HepG2 (cell line): ENCODE results near the gene ARF6. TPM values are rescaled to one million over a fixed set of nuclear protein-coding genes. Genes with fewer than 3 reads are reported as not detected.

ENCODE experiments used
- BRD4 ChIP-seq: sonication (generic); formaldehyde crosslinking; IDR thresholded peaks from 2 replicates; pipeline ENCODE4 v1.4.0; 2020; ENCODE audit warnings: missing genetic modification reagents
- DMAP1 ChIP-seq: IDR thresholded peaks from 2 replicates; pipeline ENCODE4 v1.6.1; 2016
- KLF12 ChIP-seq: sonication (generic); formaldehyde crosslinking; IDR thresholded peaks from 2 replicates; pipeline ENCODE4 v1.4.0; 2020; ENCODE audit warnings: missing genetic modification reagents, borderline replicate concordance
- KLF16 ChIP-seq, 2 experiments: sonication (generic) in 1 of 2; formaldehyde crosslinking in 1 of 2; IDR thresholded peaks; 2 replicates each; pipeline versions ENCODE4 v1.6.1 to v1.8.0; 2016 to 2023; ENCODE audit warnings: missing genetic modification reagents in 2 of 2, missing compliant biosample characterization in 1 of 2
- LCORL ChIP-seq, 2 experiments: fragments of 450-650 bp in 1 of 2; sonication (generic) in 1 of 2; formaldehyde crosslinking in 1 of 2; IDR thresholded peaks; 2 replicates each; pipeline versions ENCODE4 v1.5.0 to v1.6.1; 2017 to 2020; ENCODE audit warnings: antibody characterized with exemption in 1 of 2, missing genetic modification reagents in 1 of 2
- MIER2 ChIP-seq: IDR thresholded peaks from 2 replicates; pipeline ENCODE4 v1.6.1; 2016; ENCODE audit warnings: missing biosample characterization, missing genetic modification reagents
- NFATC3 ChIP-seq: sonication (generic); formaldehyde crosslinking; IDR thresholded peaks from 2 replicates; pipeline ENCODE4 v1.5.1; 2020; ENCODE audit warnings: mild to moderate bottlenecking, missing genetic modification reagents
- NFE2L1 ChIP-seq: sonication (generic); formaldehyde crosslinking; IDR thresholded peaks from 2 replicates; pipeline ENCODE4 v1.4.0; 2020; ENCODE audit warnings: missing genetic modification reagents, mild to moderate bottlenecking, borderline replicate concordance
- PAX8 ChIP-seq: sonication (generic); formaldehyde crosslinking; IDR thresholded peaks from 2 replicates; pipeline ENCODE4 v1.8.0; 2022; ENCODE audit warnings: mild to moderate bottlenecking, missing genetic modification reagents, borderline replicate concordance
- PCBP2 ChIP-seq: fragments of 200-400 bp; formaldehyde crosslinking; optimal IDR thresholded peaks from 2 replicates; pipeline ENCODE3; 2018; ENCODE audit warnings: low read length, low read depth; ENCODE audit not compliant: poor library complexity, severe bottlenecking
- POLR2G ChIP-seq: fragments of 200-400 bp; formaldehyde crosslinking; IDR thresholded peaks from 2 replicates; pipeline ENCODE4 v1.6.1; 2018; ENCODE audit warnings: mild to moderate bottlenecking, low read depth, low read length, moderate library complexity
- SIX1 ChIP-seq: sonication (generic); formaldehyde crosslinking; IDR thresholded peaks from 2 replicates; pipeline ENCODE4 v1.4.0; 2020; ENCODE audit warnings: missing genetic modification reagents, borderline replicate concordance
- SP4 ChIP-seq: sonication (generic); formaldehyde crosslinking; IDR thresholded peaks from 2 replicates; pipeline ENCODE4 v1.8.1; 2023; ENCODE audit warnings: mild to moderate bottlenecking, missing genetic modification reagents
- SPEN ChIP-seq: sonication (generic); formaldehyde crosslinking; IDR thresholded peaks from 2 replicates; pipeline ENCODE4 v1.5.1; 2020; ENCODE audit warnings: low read depth, mild to moderate bottlenecking, missing genetic modification reagents
- TAF1 ChIP-seq: sonication (generic); formaldehyde crosslinking; IDR thresholded peaks from 2 replicates; pipeline ENCODE4 v1.4.0; 2020; ENCODE audit warnings: missing genetic modification reagents
- YEATS2 ChIP-seq: sonication (generic); formaldehyde crosslinking; IDR thresholded peaks from 2 replicates; pipeline ENCODE4 v1.4.0; 2020; ENCODE audit warnings: missing genetic modification reagents, borderline replicate concordance
- ZBTB7A ChIP-seq: sonication (generic); formaldehyde crosslinking; IDR thresholded peaks from 2 replicates; pipeline ENCODE4 v1.8.0; 2022; ENCODE audit warnings: mild to moderate bottlenecking, missing genetic modification reagents
- ZMYM4 ChIP-seq: sonication (generic); formaldehyde crosslinking; IDR thresholded peaks from 2 replicates; pipeline ENCODE4 v1.8.1; 2023; ENCODE audit warnings: mild to moderate bottlenecking, missing genetic modification reagents
- ZNF256 ChIP-seq: sonication (generic); formaldehyde crosslinking; conservative IDR thresholded peaks from 2 replicates; pipeline ENCODE4 v1.4.0; 2020; ENCODE audit warnings: missing genetic modification reagents
- ZNF367 ChIP-seq: sonication (generic); formaldehyde crosslinking; IDR thresholded peaks from 2 replicates; pipeline ENCODE4 v1.4.0; 2020; ENCODE audit warnings: missing genetic modification reagents, borderline replicate concordance
- ZNF547 ChIP-seq: sonication (generic); formaldehyde crosslinking; IDR thresholded peaks from 2 replicates; pipeline ENCODE4 v1.5.1; 2020; ENCODE audit warnings: mild to moderate bottlenecking, missing genetic modification reagents
- polyA plus RNA-seq, 8 experiments: library from polyadenylated mRNA; depleted of rRNA in 3 of 8; stranded (reverse) in 7 of 8; unstranded in 1 of 8; fragments of >200 nt; fragmentation: Illumina TruSeq in 4 of 8; extraction: Trizol in 4 of 8; gene quantifications; 2 replicates each; pipeline versions ENCODE4 v1.2.1 to v1.2.3, GENCODE V29; 2011 to 2016; ENCODE audit warnings: low read depth in 4 of 8, missing spikeins in 1 of 8, mixed read lengths in 1 of 8; ENCODE audit not compliant: insufficient read depth in 1 of 8
- total RNA-seq, 5 experiments: library from RNA; depleted of rRNA; stranded (reverse); fragments of >200 nt; fragmentation: Illumina TruSeq; extraction: Trizol; gene quantifications; 2 replicates each; pipeline ENCODE4 v1.2.3, GENCODE V29; 2016; ENCODE audit warnings: low read depth in 1 of 5
- TF ChIP-seq, protein P1 (sequence below): IDR thresholded peaks from 2 replicates; pipeline ENCODE4 v1.6.1; 2016; ENCODE audit warnings: mild to moderate bottlenecking
- TF ChIP-seq, protein P2 (sequence below): sonication (generic); formaldehyde crosslinking; IDR thresholded peaks from 2 replicates; pipeline ENCODE4 v1.4.0; 2020; ENCODE audit warnings: missing genetic modification reagents; ENCODE audit errors: not compliant biosample characterization
- TF ChIP-seq, protein P3 (sequence below): sonication (generic); formaldehyde crosslinking; IDR thresholded peaks from 2 replicates; pipeline ENCODE4 v1.8.1; 2023; ENCODE audit warnings: mild to moderate bottlenecking, moderate library complexity, missing genetic modification reagents

The ARF6 gene
- total and polyA plus RNA-seq, 2 of the 13 experiments (the other 11 are each of a cell fraction or from before 2014, with no cell fraction given) = 12.7 to 31.9 TPM

DNA sequence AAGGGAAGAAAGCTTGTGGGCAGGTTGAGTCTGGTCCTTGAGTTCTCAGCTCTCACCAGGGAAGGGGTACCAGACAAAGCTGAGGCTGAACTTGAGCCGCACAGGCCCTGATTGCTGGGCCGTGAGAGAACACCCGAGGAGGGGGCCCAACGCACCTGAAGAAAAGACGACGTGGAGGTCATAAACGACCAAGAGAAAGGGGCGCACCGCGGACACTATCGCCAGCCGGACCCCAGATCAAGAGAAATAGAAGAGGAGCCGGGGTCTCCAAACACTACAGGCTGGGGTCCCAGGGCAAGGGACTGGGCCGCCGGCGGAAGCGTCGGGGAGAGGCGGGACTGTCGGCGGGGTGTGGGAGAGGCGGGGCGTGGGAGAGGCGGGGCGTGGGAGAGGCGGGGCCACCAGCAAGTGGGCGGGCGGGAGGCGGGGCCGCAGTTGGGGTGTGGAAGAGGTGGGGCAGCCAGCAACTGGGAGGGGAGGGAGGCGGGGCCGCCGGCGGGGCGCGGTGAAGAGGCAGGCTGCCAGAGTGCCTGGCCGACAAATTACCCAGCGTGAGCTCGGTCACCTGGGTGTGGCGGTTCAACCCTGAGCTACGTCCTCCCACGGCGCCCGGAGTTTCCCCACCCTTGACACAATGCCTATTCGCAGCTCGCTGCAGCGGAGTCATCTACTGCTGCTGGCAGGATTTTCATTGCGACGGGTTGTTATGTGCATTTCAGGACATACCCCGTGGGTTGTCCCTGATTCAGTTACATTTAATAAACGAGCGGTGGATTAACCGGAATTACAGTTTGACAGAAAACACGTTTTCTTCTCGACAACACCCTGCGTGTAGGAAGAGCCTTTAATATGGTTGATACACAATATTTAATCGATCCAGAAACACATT lies 24.8 kb upstream of the ARF6 start (continued):
- TF ChIP-seq, protein P1, sequence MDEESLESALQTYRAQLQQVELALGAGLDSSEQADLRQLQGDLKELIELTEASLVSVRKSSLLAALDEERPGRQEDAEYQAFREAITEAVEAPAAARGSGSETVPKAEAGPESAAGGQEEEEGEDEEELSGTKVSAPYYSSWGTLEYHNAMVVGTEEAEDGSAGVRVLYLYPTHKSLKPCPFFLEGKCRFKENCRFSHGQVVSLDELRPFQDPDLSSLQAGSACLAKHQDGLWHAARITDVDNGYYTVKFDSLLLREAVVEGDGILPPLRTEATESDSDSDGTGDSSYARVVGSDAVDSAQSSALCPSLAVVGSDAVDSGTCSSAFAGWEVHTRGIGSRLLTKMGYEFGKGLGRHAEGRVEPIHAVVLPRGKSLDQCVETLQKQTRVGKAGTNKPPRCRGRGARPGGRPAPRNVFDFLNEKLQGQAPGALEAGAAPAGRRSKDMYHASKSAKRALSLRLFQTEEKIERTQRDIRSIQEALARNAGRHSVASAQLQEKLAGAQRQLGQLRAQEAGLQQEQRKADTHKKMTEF (CRISPR knock-in tag) = peak; percentile 62
- TF ChIP-seq BRD4 (CRISPR knock-in tag) = 0 out of 2 replicates have a peak, but pooled peaks have one; percentile 20
- TF ChIP-seq LCORL (IDR thresholded peaks at IDR 0.05) = no peak
- peak; percentile 58; the same call in 1 of the 2 replicates for TF ChIP-seq LCORL (CRISPR knock-in tag; IDR thresholded peaks at IDR 0.05)
- TF ChIP-seq ZMYM4 (CRISPR knock-in tag) = 0 out of 2 replicates have a peak, but pooled peaks have one; percentile 52
- 0 out of 2 replicates have a peak, but pooled peaks have one; percentile 25 for TF ChIP-seq ZNF547 (CRISPR knock-in tag)
- no peak for TF ChIP-seq NFE2L1 (CRISPR knock-in tag)
- TF ChIP-seq SP4 = peak; percentile 77; the same call in 1 of the 2 replicates
- peak; percentile 44; the same call in 1 of the 2 replicates for TF ChIP-seq TAF1 (CRISPR knock-in tag)
- 0 out of 2 replicates have a peak, but pooled peaks have one; percentile 8 for TF ChIP-seq MIER2
- TF ChIP-seq ZBTB7A (CRISPR knock-in tag) = 0 out of 2 replicates have a peak, but pooled peaks have one; percentile 24
- no peak for TF ChIP-seq PAX8
- peak; percentile 70; the same call in 1 of the 2 replicates for TF ChIP-seq POLR2G
- TF ChIP-seq PCBP2 = no peak
- TF ChIP-seq NFATC3 (CRISPR knock-in tag) = no peak
- TF ChIP-seq SPEN (CRISPR knock-in tag) = peak; percentile 36
- TF ChIP-seq, protein P2, sequence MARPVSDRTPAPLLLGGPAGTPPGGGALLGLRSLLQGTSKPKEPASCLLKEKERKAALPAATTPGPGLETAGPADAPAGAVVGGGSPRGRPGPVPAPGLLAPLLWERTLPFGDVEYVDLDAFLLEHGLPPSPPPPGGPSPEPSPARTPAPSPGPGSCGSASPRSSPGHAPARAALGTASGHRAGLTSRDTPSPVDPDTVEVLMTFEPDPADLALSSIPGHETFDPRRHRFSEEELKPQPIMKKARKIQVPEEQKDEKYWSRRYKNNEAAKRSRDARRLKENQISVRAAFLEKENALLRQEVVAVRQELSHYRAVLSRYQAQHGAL = peak; percentile 42
- TF ChIP-seq, protein P3, sequence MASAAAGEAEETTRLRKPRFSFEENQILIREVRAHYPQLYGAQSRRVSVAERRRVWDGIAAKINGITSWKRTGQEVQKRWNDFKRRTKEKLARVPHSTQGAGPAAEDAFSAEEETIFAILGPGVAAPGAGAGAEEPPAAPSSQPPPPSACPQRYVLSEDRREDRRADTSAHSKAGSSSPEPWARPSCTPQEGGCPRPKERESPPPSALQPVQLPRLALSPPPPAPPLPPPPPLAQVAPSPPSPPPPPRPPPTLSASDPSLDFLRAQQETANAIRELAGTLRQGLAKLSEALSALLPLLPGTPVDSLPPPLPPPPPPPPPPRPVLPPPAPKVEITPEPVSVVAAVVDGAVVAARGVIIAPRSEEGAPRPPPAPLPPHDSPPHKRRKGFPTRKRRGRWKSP (CRISPR knock-in tag) = peak; percentile 49; the same call in 1 of the 2 replicates
- TF ChIP-seq DMAP1 (CRISPR knock-in tag) = peak; percentile 25; the same call in 1 of the 2 replicates
- 0 out of 4 replicates have a peak, but pooled peaks of 1 of the 2 experiments have one; percentile 26 for TF ChIP-seq KLF16 (CRISPR knock-in tag; IDR thresholded peaks at IDR 0.05)
- no peak for TF ChIP-seq SIX1
- TF ChIP-seq ZNF367 = 0 out of 2 replicates have a peak, but pooled peaks have one; percentile 36
- TF ChIP-seq YEATS2 (CRISPR knock-in tag) = peak; percentile 44; the same call in 1 of the 2 replicates
- TF ChIP-seq KLF12 (CRISPR knock-in tag) = peak; percentile 92
- no peak for TF ChIP-seq ZNF256 (CRISPR knock-in tag)
